CD8-positive, alpha-beta memory T cell (primary cell): ENCODE results near the gene PRPS1L1. TPM values are rescaled to one million over a fixed set of nuclear protein-coding genes. Genes with fewer than 3 reads are reported as not detected.

ENCODE experiments used
- CTCF ChIA-PET: fragments of 350-600 bp; sonication (Branson Sonifier 250); formaldehyde crosslinking; loops from one replicate; lab custom pipeline; 2021; ENCODE audit warnings: antibody characterized with exemption; lab: Charles Lee
- POLR2A ChIA-PET: fragments of 350-600 bp; sonication (Branson Sonifier 250); formaldehyde crosslinking; loops from one replicate; lab custom pipeline; 2021; ENCODE audit warnings: antibody characterized with exemption; lab: Charles Lee
- DNase-seq, 5 donors: peaks; one replicate each; pipeline versions ENCODE4 v3.0.0 to v3.0.0-alpha.2; 2020 to 2022; ENCODE audit warnings: mixed read lengths in 1 of 5
- H3K27ac ChIP-seq: one replicate; pipeline ENCODE4 v1.7.0; 2013; ENCODE audit warnings: low read depth, mild to moderate bottlenecking, low read length, moderate library complexity
- H3K27me3 ChIP-seq: 2 replicates; pipeline ENCODE4 v1.7.0; 2013; ENCODE audit warnings: low read length, mild to moderate bottlenecking; ENCODE audit not compliant: insufficient read depth, poor library complexity, severe bottlenecking
- H3K36me3 ChIP-seq: 2 replicates; pipeline ENCODE4 v1.7.0; 2013; ENCODE audit warnings: mild to moderate bottlenecking, low read length, moderate library complexity; ENCODE audit not compliant: insufficient read depth
- H3K4me1 ChIP-seq: 2 replicates; pipeline ENCODE4 v1.7.0; 2013; ENCODE audit warnings: mild to moderate bottlenecking, low read length, moderate library complexity; ENCODE audit not compliant: insufficient read depth
- H3K4me3 ChIP-seq: 2 replicates; pipeline ENCODE4 v1.7.0; 2013; ENCODE audit warnings: mild to moderate bottlenecking, low read length
- H3K9me3 ChIP-seq: 2 replicates; pipeline ENCODE4 v1.7.0; 2013; ENCODE audit warnings: mild to moderate bottlenecking, low read length
- H3K27ac Mint-ChIP-seq, 8 donors: one replicate each; pipeline ENCODE4 v1.8.0; 2020 to 2021; ENCODE audit warnings: mixed read lengths in 8 of 8, mild to moderate bottlenecking in 6 of 8, inconsistent platforms in 3 of 8, moderate library complexity in 3 of 8
- H3K27me3 Mint-ChIP-seq, 2 donors: one replicate each; pipeline ENCODE4 v1.8.0; 2020 to 2021; ENCODE audit warnings: mixed read lengths in 2 of 2, mild to moderate bottlenecking in 1 of 2, moderate library complexity in 1 of 2
- H3K36me3 Mint-ChIP-seq, 3 donors: one replicate each; pipeline ENCODE4 v1.8.0; 2020 to 2021; ENCODE audit warnings: mixed read lengths in 3 of 3, inconsistent platforms in 1 of 3, mild to moderate bottlenecking in 1 of 3
- H3K4me1 Mint-ChIP-seq, 3 donors: one replicate each; pipeline ENCODE4 v1.8.0; 2020 to 2021; ENCODE audit warnings: mixed read lengths in 3 of 3, inconsistent platforms in 1 of 3, mild to moderate bottlenecking in 1 of 3
- H3K4me3 Mint-ChIP-seq, 7 donors: one replicate each; pipeline ENCODE4 v1.8.0; 2020 to 2021; ENCODE audit warnings: mixed read lengths in 7 of 7, mild to moderate bottlenecking in 6 of 7, moderate library complexity in 4 of 7, inconsistent platforms in 2 of 7
- H3K9me3 Mint-ChIP-seq, 5 donors: one replicate each; pipeline ENCODE4 v1.8.0; 2020 to 2022; ENCODE audit warnings: mixed read lengths in 5 of 5, mild to moderate bottlenecking in 3 of 5, moderate library complexity in 2 of 5, inconsistent platforms in 1 of 5
- polyA plus RNA-seq: library from polyadenylated mRNA; unstranded; fragments of 300-500 nt; fragmentation: Illumina TruSeq; gene quantifications from one replicate; pipeline ENCODE4 v1.2.3, GENCODE V29; 2021
- total RNA-seq, 2 experiments: library from RNA; stranded (reverse); gene quantifications; one replicate each; pipeline ENCODE4 v1.2.3, GENCODE V29; 2021

Gene PRPS1L1
- total and polyA plus RNA-seq, 3 experiments from 2014 or later: not detected

GRCh38 chr7:18049262-18049661 is 21.6 kb upstream of the PRPS1L1 start:
- Mint-ChIP-seq H3K4me3 (no peak overlapping the region), H3K36me3 (no peaks in the 10 kb centered on the region), H3K27ac (no peak overlapping the region), H3K27me3 (peaks cover 0 to 4% of the 10 kb centered on the region in 2 donors), H3K9me3 (no peaks in the 10 kb centered on the region), H3K4me1 (no peaks in the 10 kb centered on the region)
- no peak for DNase-seq
- no peak overlapping the region for H3K4me3 ChIP-seq
- no peaks in the 10 kb centered on the region for H3K4me1 ChIP-seq
- ChIA-PET POLR2A (no interaction called here), CTCF (no interaction called here)
- H3K27me3 ChIP-seq: no peaks in the 10 kb centered on the region
- no peaks in the 10 kb centered on the region for H3K36me3 ChIP-seq
- H3K27ac ChIP-seq: no peak overlapping the region
- no peaks in the 10 kb centered on the region for H3K9me3 ChIP-seq

GRCh38 chr7:18046601-18047000 is 19.0 kb upstream of the PRPS1L1 start:
- ChIA-PET CTCF (no interaction called here), POLR2A (no interaction called here)
- Mint-ChIP-seq H3K27me3 (peaks cover 0 to 4% of the 10 kb centered on the region in 2 donors), H3K36me3 (peaks cover 0 to 3% (median 0%) of the 10 kb centered on the region in 3 donors), H3K9me3 (peaks cover 0 to 3% (median 0%) of the 10 kb centered on the region in 5 donors), H3K27ac (no peak overlapping the region), H3K4me3 (no peak overlapping the region), H3K4me1 (no peaks in the 10 kb centered on the region)
- Histone ChIP-seq H3K4me3 (no peak overlapping the region), H3K9me3 (no peaks in the 10 kb centered on the region), H3K4me1 (no peaks in the 10 kb centered on the region), H3K27me3 (no peaks in the 10 kb centered on the region), H3K27ac (no peak overlapping the region), H3K36me3 (no peaks in the 10 kb centered on the region)
- no peak for DNase-seq

- no peak overlapping the region for H3K4me3 ChIP-seq
- no peaks in the 10 kb centered on the region for H3K27me3 ChIP-seq
- Mint-ChIP-seq H3K4me1 (no peaks in the 10 kb centered on the region), H3K36me3 (peaks cover 0 to 3% (median 0%) of the 10 kb centered on the region in 3 donors), H3K9me3 (peaks cover 0 to 3% (median 0%) of the 10 kb centered on the region in 5 donors), H3K27ac (no peak overlapping the region), H3K4me3 (no peak overlapping the region), H3K27me3 (peaks cover 0 to 4% of the 10 kb centered on the region in 2 donors)
- POLR2A ChIA-PET: no interaction called here
- H3K36me3 ChIP-seq: no peaks in the 10 kb centered on the region
- CTCF ChIA-PET: no interaction called here
- no peak for DNase-seq
- H3K9me3 ChIP-seq: no peaks in the 10 kb centered on the region
- no peak overlapping the region for H3K27ac ChIP-seq
- no peaks in the 10 kb centered on the region for H3K4me1 ChIP-seq
Measured at GRCh38 chr7:18045171-18045570, 17.5 kb upstream of the PRPS1L1 start.

GRCh38 chr7:18041191-18041590 is 13.5 kb upstream of the PRPS1L1 start:
- Mint-ChIP-seq H3K9me3 (peaks cover 0 to 3% (median 0%) of the 10 kb centered on the region in 5 donors), H3K27ac (no peak overlapping the region), H3K4me3 (no peak overlapping the region), H3K36me3 (peaks cover 0 to 3% (median 0%) of the 10 kb centered on the region in 3 donors), H3K4me1 (no peaks in the 10 kb centered on the region), H3K27me3 (peaks cover 0 to 1% of the 10 kb centered on the region in 2 donors)
- Histone ChIP-seq H3K27me3 (no peaks in the 10 kb centered on the region), H3K27ac (no peak overlapping the region), H3K36me3 (no peaks in the 10 kb centered on the region), H3K4me1 (no peaks in the 10 kb centered on the region), H3K9me3 (no peaks in the 10 kb centered on the region), H3K4me3 (no peak overlapping the region)
- CTCF ChIA-PET: no interaction called here
- no peak for DNase-seq
- POLR2A ChIA-PET: no interaction called here

DNA sequence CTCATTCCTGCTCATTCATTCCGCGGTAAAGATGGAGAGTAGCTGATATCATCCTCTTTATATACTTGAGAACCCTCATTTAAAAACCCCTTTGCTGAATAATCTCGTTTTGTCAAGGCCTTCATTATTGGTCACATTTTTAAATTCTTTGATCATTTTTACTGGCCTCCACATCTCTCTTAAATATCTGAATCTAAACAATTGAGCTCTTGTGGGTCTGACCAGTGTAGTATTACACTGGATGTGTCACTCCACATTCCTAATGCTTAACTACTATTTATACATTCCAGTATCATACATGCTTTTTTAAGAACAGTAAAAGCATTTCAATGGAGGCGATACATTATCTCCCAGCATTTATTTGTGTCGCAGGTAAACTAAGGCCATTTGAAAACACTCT is 12.6 kb upstream of the PRPS1L1 start:
- peaks cover 0 to under 1% of the 10 kb centered on the region in 2 donors for H3K27me3 Mint-ChIP-seq
- peaks cover 0 to 3% (median 0%) of the 10 kb centered on the region in 3 donors for H3K36me3 Mint-ChIP-seq
- no peaks in the 10 kb centered on the region for H3K4me1 Mint-ChIP-seq
- no peak overlapping the region for H3K4me3 ChIP-seq
- H3K27ac ChIP-seq: no peak overlapping the region
- H3K4me3 Mint-ChIP-seq: no peak overlapping the region
- CTCF ChIA-PET: no interaction called here
- H3K27ac Mint-ChIP-seq: peak overlapping the region in 1 of 8 donors; percentile 15
- no peaks in the 10 kb centered on the region for H3K4me1 ChIP-seq
- POLR2A ChIA-PET: no interaction called here
- H3K27me3 ChIP-seq: no peaks in the 10 kb centered on the region
- H3K9me3 Mint-ChIP-seq: peaks cover 0 to 3% (median 0%) of the 10 kb centered on the region in 5 donors
- no peaks in the 10 kb centered on the region for H3K9me3 ChIP-seq
- DNase-seq: no peak
- H3K36me3 ChIP-seq: no peaks in the 10 kb centered on the region

GRCh38 chr7:18038382-18038781 is 10.7 kb upstream of the PRPS1L1 start:
- Mint-ChIP-seq H3K4me1 (no peaks in the 10 kb centered on the region), H3K9me3 (peaks cover 0 to 3% (median 0%) of the 10 kb centered on the region in 5 donors), H3K27ac (no peak overlapping the region), H3K36me3 (peaks cover 0 to 3% (median 0%) of the 10 kb centered on the region in 3 donors), H3K4me3 (no peak overlapping the region), H3K27me3 (peaks cover 0 to 5% of the 10 kb centered on the region in 2 donors)
- no peak for DNase-seq
- POLR2A ChIA-PET: no interaction called here
- no peaks in the 10 kb centered on the region for H3K9me3 ChIP-seq
- no peak overlapping the region for H3K27ac ChIP-seq
- H3K36me3 ChIP-seq: no peaks in the 10 kb centered on the region
- H3K4me3 ChIP-seq: no peak overlapping the region
- no peaks in the 10 kb centered on the region for H3K27me3 ChIP-seq
- CTCF ChIA-PET: no interaction called here
- H3K4me1 ChIP-seq: no peaks in the 10 kb centered on the region

DNA sequence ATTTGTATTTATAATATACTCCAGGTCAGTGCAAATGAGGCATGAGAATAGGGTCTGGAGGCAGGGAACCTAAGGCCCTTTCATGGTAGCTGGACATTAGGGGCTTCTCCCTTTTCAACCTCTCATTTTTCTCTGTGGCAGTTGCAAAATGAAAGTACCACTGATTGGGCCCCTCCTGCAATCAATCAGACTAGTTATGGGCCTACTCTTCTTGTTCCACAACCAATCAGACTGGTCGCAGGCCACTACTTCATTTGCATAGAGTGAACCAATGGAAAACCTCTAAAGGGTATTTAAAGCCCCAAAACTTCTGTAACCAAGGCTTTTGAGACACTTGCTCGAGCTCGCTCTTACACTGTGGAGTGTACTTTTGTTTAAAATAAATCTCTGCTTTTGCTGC is 10.0 kb upstream of the PRPS1L1 start:
- no peak overlapping the region for H3K27ac Mint-ChIP-seq
- CTCF ChIA-PET: no interaction called here
- H3K27me3 Mint-ChIP-seq: peaks cover 0 to 5% of the 10 kb centered on the region in 2 donors

GRCh38 chr7:18036783-18037182 is 9.1 kb upstream of the PRPS1L1 start:
- ChIA-PET CTCF (no interaction called here), POLR2A (no interaction called here)
- Mint-ChIP-seq H3K9me3 (no peaks in the 10 kb centered on the region), H3K36me3 (no peaks in the 10 kb centered on the region), H3K4me3 (no peak overlapping the region), H3K27me3 (peaks cover 0 to 5% of the 10 kb centered on the region in 2 donors), H3K4me1 (no peaks in the 10 kb centered on the region), H3K27ac (no peak overlapping the region)
- Histone ChIP-seq H3K4me1 (no peaks in the 10 kb centered on the region), H3K9me3 (no peaks in the 10 kb centered on the region), H3K4me3 (no peak overlapping the region), H3K27me3 (no peaks in the 10 kb centered on the region), H3K27ac (no peak overlapping the region), H3K36me3 (no peaks in the 10 kb centered on the region)
- no peak for DNase-seq

More for the DNA sequence above, 10.0 kb upstream of the PRPS1L1 start:
- no peaks in the 10 kb centered on the region for H3K36me3 Mint-ChIP-seq
- Histone ChIP-seq H3K9me3 (no peaks in the 10 kb centered on the region), H3K4me1 (no peaks in the 10 kb centered on the region), H3K27me3 (no peaks in the 10 kb centered on the region), H3K36me3 (no peaks in the 10 kb centered on the region), H3K4me3 (no peak overlapping the region), H3K27ac (no peak overlapping the region)
- no peak overlapping the region for H3K4me3 Mint-ChIP-seq
- no peak for DNase-seq
- POLR2A ChIA-PET: no interaction called here
- H3K9me3 Mint-ChIP-seq: peaks cover 0 to under 1% (median 0%) of the 10 kb centered on the region in 5 donors
- no peaks in the 10 kb centered on the region for H3K4me1 Mint-ChIP-seq
